SK-N-SH (cell line): Measurements from ENCODE around the gene PRKG1.

Experiments
- EZH2phosphoT487 ChIP-seq: fragments of 200-600 bp; sonication (generic); IDR thresholded peaks from 2 replicates; pipeline ENCODE4 v1.6.1; 2017; ENCODE audit warnings: low read depth, mixed run types, mild to moderate bottlenecking, antibody characterized with exemption, moderate library complexity, borderline replicate concordance
- GABPA ChIP-seq: IDR thresholded peaks from 2 replicates; pipeline ENCODE4 v1.4.0; 2012; ENCODE audit warnings: low read depth, mild to moderate bottlenecking
- SMC3 ChIP-seq: IDR thresholded peaks from 2 replicates; pipeline ENCODE4 v1.6.1; 2012; ENCODE audit warnings: low read depth, low read length, improper control_type of control experiment
- TF ChIP-seq, protein P1 (sequence below): fragments of 200-600 bp; sonication (generic); IDR thresholded peaks from 2 replicates; pipeline ENCODE4 v1.6.1; 2017; ENCODE audit warnings: antibody characterized with exemption, mild to moderate bottlenecking, moderate library complexity
- TF ChIP-seq, protein P2 (sequence below): IDR thresholded peaks from 2 replicates; pipeline ENCODE4 v1.6.1; 2012; ENCODE audit warnings: mild to moderate bottlenecking, low read depth, low read length, moderate library complexity
- TF ChIP-seq, protein P3 (sequence below): fragments of 150-350 bp; IDR thresholded peaks from 2 replicates; pipeline ENCODE4 v1.6.1; 2017; ENCODE audit warnings: antibody characterized with exemption, low read length, low read depth, borderline replicate concordance

DNA sequence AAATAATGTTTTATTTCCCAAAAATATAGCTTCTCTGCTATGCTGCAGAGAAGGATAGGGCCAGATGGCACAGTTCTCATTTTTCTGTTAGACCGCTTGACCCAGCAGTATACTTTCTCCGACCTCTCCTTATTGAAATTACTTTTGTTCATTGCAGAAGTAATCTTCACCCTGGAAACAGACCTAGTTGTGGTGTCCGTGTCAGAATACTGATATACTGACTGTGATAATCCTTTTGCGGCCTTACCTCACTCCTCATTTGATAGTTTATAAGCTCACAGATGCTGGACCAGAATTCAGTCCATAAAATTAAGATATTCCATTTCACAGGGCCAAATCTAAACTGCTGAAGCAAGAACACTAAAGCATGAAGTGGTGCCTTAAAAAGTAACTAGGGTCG lies 979.2 kb downstream of the PRKG1 start:
- TF ChIP-seq, protein P1, sequence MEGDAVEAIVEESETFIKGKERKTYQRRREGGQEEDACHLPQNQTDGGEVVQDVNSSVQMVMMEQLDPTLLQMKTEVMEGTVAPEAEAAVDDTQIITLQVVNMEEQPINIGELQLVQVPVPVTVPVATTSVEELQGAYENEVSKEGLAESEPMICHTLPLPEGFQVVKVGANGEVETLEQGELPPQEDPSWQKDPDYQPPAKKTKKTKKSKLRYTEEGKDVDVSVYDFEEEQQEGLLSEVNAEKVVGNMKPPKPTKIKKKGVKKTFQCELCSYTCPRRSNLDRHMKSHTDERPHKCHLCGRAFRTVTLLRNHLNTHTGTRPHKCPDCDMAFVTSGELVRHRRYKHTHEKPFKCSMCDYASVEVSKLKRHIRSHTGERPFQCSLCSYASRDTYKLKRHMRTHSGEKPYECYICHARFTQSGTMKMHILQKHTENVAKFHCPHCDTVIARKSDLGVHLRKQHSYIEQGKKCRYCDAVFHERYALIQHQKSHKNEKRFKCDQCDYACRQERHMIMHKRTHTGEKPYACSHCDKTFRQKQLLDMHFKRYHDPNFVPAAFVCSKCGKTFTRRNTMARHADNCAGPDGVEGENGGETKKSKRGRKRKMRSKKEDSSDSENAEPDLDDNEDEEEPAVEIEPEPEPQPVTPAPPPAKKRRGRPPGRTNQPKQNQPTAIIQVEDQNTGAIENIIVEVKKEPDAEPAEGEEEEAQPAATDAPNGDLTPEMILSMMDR = no peak
- no peak for TF ChIP-seq EZH2phosphoT487
- no peak for TF ChIP-seq GABPA
- TF ChIP-seq, protein P2, sequence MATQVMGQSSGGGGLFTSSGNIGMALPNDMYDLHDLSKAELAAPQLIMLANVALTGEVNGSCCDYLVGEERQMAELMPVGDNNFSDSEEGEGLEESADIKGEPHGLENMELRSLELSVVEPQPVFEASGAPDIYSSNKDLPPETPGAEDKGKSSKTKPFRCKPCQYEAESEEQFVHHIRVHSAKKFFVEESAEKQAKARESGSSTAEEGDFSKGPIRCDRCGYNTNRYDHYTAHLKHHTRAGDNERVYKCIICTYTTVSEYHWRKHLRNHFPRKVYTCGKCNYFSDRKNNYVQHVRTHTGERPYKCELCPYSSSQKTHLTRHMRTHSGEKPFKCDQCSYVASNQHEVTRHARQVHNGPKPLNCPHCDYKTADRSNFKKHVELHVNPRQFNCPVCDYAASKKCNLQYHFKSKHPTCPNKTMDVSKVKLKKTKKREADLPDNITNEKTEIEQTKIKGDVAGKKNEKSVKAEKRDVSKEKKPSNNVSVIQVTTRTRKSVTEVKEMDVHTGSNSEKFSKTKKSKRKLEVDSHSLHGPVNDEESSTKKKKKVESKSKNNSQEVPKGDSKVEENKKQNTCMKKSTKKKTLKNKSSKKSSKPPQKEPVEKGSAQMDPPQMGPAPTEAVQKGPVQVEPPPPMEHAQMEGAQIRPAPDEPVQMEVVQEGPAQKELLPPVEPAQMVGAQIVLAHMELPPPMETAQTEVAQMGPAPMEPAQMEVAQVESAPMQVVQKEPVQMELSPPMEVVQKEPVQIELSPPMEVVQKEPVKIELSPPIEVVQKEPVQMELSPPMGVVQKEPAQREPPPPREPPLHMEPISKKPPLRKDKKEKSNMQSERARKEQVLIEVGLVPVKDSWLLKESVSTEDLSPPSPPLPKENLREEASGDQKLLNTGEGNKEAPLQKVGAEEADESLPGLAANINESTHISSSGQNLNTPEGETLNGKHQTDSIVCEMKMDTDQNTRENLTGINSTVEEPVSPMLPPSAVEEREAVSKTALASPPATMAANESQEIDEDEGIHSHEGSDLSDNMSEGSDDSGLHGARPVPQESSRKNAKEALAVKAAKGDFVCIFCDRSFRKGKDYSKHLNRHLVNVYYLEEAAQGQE = no peak
- TF ChIP-seq, protein P3, sequence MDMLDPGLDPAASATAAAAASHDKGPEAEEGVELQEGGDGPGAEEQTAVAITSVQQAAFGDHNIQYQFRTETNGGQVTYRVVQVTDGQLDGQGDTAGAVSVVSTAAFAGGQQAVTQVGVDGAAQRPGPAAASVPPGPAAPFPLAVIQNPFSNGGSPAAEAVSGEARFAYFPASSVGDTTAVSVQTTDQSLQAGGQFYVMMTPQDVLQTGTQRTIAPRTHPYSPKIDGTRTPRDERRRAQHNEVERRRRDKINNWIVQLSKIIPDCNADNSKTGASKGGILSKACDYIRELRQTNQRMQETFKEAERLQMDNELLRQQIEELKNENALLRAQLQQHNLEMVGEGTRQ = no peak
- TF ChIP-seq SMC3 = no peak
